ENCODE results near the gene CCNO. TPM values are rescaled to one million over a fixed set of nuclear protein-coding genes. Genes with fewer than 3 reads are reported as not detected.

CCNO gene
- total and polyA plus RNA-seq, 10 of the 15 experiments (the other 5 are each of a cell fraction or from before 2014, with no cell fraction given) = 0.05 TPM; not detected in 9

DNA sequence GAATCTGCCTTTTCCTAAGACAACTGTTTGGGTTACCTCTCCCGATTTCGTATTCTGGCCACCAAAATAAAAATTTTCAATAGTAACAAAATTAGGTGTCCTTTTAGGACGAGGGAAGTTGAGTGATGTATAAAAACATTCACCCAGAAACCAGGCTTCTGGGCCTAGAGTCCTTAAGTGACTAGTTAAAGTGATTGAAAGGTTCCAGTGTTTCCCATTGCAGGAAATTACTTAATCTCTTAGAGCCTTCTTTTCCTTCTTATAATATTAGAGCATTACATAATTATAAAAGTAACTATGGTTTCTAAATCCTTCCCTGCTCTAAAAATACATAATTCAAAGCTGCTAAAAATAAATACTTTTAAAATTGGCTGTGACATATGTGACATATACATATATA is 13.6 kb downstream of the CCNO start:
- no peak for FAIRE-seq
- Histone ChIP-seq H3K27me3 (replicated peaks in 1 of 2; ENCODE audit: control insufficient read depth in 2 of 2, insufficient read depth in 2 of 2, low read length in 1 of 2) (peaks cover 16 to 36% of the 10 kb centered on the region in 2 experiments), H3K9ac (ENCODE audit: control insufficient read depth, insufficient read depth, low read length) (no peak overlapping the region), H3K4me3 (no peak overlapping the region), H2AFZ (ENCODE audit: control insufficient read depth, low read depth, low read length) (no peak overlapping the region), H3K4me2 (ENCODE audit: control insufficient read depth, insufficient read depth) (no peak overlapping the region), H3K4me1 (ENCODE audit: control insufficient read depth, insufficient read depth, low read length) (peaks cover 3% of the 10 kb centered on the region; the same call in 1 of the 2 replicates), H3K9me3 (replicated peaks; ENCODE audit: control insufficient read depth, insufficient read depth, low read length) (no peaks in the 10 kb centered on the region), H3K27ac (ENCODE audit: control insufficient read depth, insufficient read depth) (no peak overlapping the region), H4K20me1 (ENCODE audit: control insufficient read depth, insufficient read depth) (no peaks in the 10 kb centered on the region), H3K36me3 (ENCODE audit: control insufficient read depth in 2 of 2, insufficient read depth in 2 of 2, low read length in 1 of 2) (no peaks in the 10 kb centered on the region), H3K79me2 (ENCODE audit: control insufficient read depth, insufficient read depth, low read length) (no peaks in the 10 kb centered on the region)
- ChIA-PET CTCF (no interaction called here), SMC1A (ENCODE audit: uncharacterized antibody, unreplicated experiment) (no interaction called here), RAD21 (ENCODE audit: unreplicated experiment) (no interaction called here), POLR2A (no interaction called here)
- DNase-seq (ENCODE audit: low read depth, low spot score) = no peak
- in situ Hi-C loops (cut with MboI) (no loop called here), intact Hi-C loops (cut with micrococcal nuclease; ENCODE audit: unreplicated experiment) (no loop called here)
- no TSS peak for BruUV-seq (replicated peaks)
- ATAC-seq = no peak
- WGBS (ENCODE audit: insufficient coverage, insufficient replicate concordance, low lambda C conversion rate, missing lambda C conversion rate) = 65% methylated on average over 3 of the region's 3 CpGs
- TF ChIP-seq HCFC1 (IDR thresholded peaks at IDR 0.05; ENCODE audit: low read length) (no peak), ESRRA (IDR thresholded peaks at IDR 0.05; ENCODE audit: low read length) (no peak), SPI1 (IDR thresholded peaks at IDR 0.05; ENCODE audit: borderline replicate concordance, insufficient read depth, low read depth, low read length) (no peak), YY1 (IDR thresholded peaks at IDR 0.05; ENCODE audit: low read depth, low read length) (no peak), EGR1 (IDR thresholded peaks at IDR 0.05; ENCODE audit: borderline replicate concordance in 1 of 2, low read depth in 2 of 2, low read length in 2 of 2) (no peak), HDAC6 (IDR thresholded peaks at IDR 0.05; ENCODE audit: unreplicated experiment) (no peak)
- TF ChIP-seq, protein P1, sequence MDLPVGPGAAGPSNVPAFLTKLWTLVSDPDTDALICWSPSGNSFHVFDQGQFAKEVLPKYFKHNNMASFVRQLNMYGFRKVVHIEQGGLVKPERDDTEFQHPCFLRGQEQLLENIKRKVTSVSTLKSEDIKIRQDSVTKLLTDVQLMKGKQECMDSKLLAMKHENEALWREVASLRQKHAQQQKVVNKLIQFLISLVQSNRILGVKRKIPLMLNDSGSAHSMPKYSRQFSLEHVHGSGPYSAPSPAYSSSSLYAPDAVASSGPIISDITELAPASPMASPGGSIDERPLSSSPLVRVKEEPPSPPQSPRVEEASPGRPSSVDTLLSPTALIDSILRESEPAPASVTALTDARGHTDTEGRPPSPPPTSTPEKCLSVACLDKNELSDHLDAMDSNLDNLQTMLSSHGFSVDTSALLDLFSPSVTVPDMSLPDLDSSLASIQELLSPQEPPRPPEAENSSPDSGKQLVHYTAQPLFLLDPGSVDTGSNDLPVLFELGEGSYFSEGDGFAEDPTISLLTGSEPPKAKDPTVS (IDR thresholded peaks at IDR 0.05; ENCODE audit: low read depth, low read length) = no peak
- TF ChIP-seq, protein P2, sequence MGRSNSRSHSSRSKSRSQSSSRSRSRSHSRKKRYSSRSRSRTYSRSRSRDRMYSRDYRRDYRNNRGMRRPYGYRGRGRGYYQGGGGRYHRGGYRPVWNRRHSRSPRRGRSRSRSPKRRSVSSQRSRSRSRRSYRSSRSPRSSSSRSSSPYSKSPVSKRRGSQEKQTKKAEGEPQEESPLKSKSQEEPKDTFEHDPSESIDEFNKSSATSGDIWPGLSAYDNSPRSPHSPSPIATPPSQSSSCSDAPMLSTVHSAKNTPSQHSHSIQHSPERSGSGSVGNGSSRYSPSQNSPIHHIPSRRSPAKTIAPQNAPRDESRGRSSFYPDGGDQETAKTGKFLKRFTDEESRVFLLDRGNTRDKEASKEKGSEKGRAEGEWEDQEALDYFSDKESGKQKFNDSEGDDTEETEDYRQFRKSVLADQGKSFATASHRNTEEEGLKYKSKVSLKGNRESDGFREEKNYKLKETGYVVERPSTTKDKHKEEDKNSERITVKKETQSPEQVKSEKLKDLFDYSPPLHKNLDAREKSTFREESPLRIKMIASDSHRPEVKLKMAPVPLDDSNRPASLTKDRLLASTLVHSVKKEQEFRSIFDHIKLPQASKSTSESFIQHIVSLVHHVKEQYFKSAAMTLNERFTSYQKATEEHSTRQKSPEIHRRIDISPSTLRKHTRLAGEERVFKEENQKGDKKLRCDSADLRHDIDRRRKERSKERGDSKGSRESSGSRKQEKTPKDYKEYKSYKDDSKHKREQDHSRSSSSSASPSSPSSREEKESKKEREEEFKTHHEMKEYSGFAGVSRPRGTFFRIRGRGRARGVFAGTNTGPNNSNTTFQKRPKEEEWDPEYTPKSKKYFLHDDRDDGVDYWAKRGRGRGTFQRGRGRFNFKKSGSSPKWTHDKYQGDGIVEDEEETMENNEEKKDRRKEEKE (IDR thresholded peaks at IDR 0.05) = no peak

Data from GM12878 (cell line).